Gastrocnemius medialis (tissue), 4 donors: ENCODE results near the gene ATXN1.

Source experiments
- POLR2A ChIP-seq, 2 donors: fragments of 450-650 bp; IDR thresholded peaks; one replicate each; pipeline ENCODE4 v1.6.1; 2017; ENCODE audit warnings: antibody characterized with exemption in 2 of 2, mild to moderate bottlenecking in 2 of 2, moderate library complexity in 2 of 2
- TF ChIP-seq, protein P1 (sequence below), 5 experiments: fragments of 450-650 bp in 3 of 5; fragments of 200-600 bp in 2 of 5; sonication (generic) in 2 of 5; IDR thresholded peaks in 4 of 5; conservative IDR thresholded peaks in 1 of 5; 1 replicate in 4 of 5; 2 replicates in 1 of 5; pipeline ENCODE4 v1.5.1; 2016 to 2019; ENCODE audit warnings: antibody characterized with exemption in 5 of 5, mild to moderate bottlenecking in 3 of 5, moderate library complexity in 3 of 5

DNA sequence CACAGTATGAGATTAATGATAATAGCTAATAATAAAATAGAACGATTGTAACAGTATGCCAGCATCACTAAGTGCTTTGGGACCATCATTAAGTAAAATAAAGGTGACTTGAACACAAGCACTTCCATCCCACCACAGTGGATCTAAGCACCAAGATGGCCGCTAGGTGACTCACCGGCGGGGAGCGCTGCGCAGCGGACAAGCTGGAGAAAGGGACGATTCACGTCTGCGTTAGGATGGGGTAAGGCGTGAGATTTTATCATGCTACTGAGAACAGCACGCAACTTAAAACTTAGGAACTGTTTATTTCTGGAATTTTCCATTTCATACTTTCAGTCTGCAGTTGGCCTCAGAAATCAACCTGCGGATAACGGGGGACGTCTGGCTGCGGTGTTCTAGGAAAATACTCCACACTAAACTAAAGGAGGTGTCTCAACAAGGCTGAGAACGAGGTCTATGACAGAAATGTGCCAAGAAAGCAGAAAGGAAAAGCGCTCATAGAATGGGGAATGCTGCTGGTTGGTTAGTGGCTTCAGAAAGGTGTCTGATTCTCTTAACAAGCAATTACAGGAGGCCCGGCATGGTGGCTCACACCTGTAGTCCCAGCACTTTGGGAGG lies 408.3 kb downstream of the ATXN1 start:
- TF ChIP-seq, protein P1, sequence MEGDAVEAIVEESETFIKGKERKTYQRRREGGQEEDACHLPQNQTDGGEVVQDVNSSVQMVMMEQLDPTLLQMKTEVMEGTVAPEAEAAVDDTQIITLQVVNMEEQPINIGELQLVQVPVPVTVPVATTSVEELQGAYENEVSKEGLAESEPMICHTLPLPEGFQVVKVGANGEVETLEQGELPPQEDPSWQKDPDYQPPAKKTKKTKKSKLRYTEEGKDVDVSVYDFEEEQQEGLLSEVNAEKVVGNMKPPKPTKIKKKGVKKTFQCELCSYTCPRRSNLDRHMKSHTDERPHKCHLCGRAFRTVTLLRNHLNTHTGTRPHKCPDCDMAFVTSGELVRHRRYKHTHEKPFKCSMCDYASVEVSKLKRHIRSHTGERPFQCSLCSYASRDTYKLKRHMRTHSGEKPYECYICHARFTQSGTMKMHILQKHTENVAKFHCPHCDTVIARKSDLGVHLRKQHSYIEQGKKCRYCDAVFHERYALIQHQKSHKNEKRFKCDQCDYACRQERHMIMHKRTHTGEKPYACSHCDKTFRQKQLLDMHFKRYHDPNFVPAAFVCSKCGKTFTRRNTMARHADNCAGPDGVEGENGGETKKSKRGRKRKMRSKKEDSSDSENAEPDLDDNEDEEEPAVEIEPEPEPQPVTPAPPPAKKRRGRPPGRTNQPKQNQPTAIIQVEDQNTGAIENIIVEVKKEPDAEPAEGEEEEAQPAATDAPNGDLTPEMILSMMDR (IDR thresholded peaks at IDR 0.05 in 4 of 5, conservative IDR thresholded peaks at IDR 0.05 in 1 of 5), result no peak
- no peak for TF ChIP-seq POLR2A (IDR thresholded peaks at IDR 0.05)
